ENCODE measurements around the gene CISD3. TPM values are rescaled to one million over a fixed set of nuclear protein-coding genes. Genes with fewer than 3 reads are reported as not detected.

Gene CISD3
- total RNA-seq, 1 experiment from 2014 or later = 14.1 TPM

GRCh38 chr17:38709864-38710603 is 20.1 kb upstream of the CISD3 start:
- no peak overlapping the region for H3K9ac ChIP-seq (ENCODE audit: low read length)
- DNase-seq (no peak), ATAC-seq (no peak)
- H3K4me3 ChIP-seq (ENCODE audit: low read length) = no peak overlapping the region
- no peak overlapping the region for H3K4me2 ChIP-seq (ENCODE audit: low read length)
- peaks cover 27% of the 10 kb centered on the region for H3K79me2 ChIP-seq (ENCODE audit: low read length)
- H3K4me1 ChIP-seq (ENCODE audit: insufficient read depth, low read length) = peaks cover 7% of the 10 kb centered on the region; the same call in 1 of the 2 replicates
- no peaks in the 10 kb centered on the region for H3F3A ChIP-seq (ENCODE audit: low read length, unreplicated experiment)
- POLR2A ChIA-PET (ENCODE audit: unreplicated experiment) = no interaction called here
- CTCF ChIA-PET = no interaction called here
- no peak overlapping the region for H2AFZ ChIP-seq (ENCODE audit: low read length)
- no peaks in the 10 kb centered on the region for H3K27me3 ChIP-seq (ENCODE audit: low read length)
- no peak for TF ChIP-seq EZH2phosphoT487 (IDR thresholded peaks at IDR 0.05; ENCODE audit: borderline replicate concordance, low read length)
- no peak for TF ChIP-seq EZH2 (IDR thresholded peaks at IDR 0.05; ENCODE audit: low read length, unreplicated experiment)
- TF ChIP-seq CTCF (conservative IDR thresholded peaks at IDR 0.05; ENCODE audit: low read depth, low read length) = no peak
- H3K9me2 ChIP-seq (replicated peaks; ENCODE audit: low read length) = no peaks in the 10 kb centered on the region
- H3K9me3 ChIP-seq (ENCODE audit: low read length) = no peaks in the 10 kb centered on the region
- no peaks in the 10 kb centered on the region for H3K36me3 ChIP-seq (ENCODE audit: low read depth, low read length)
- intact Hi-C loops (cut with micrococcal nuclease) = no loop called here
- BruUV-seq (replicated peaks) = no TSS peak
- H3K27ac ChIP-seq (ENCODE audit: low read length) = no peak overlapping the region
- no peaks in the 10 kb centered on the region for H4K20me1 ChIP-seq (ENCODE audit: low read length)

DNA sequence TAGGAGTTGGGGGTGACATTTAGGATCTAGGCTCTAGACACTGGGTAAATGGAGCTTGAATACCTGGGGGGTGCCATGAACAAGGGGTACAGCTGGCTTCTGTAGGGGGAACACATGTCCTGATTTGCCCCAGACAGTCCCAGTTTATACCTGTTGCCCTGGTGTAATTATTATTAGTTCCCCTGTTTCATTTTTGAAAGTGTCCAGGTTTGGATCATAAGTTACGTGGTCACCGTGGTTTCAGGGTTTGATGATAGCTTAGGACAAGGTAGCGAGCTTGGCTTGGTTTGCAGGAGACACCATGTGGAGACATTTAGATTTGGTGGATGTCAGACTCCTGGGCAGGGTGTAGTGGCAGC is 19.6 kb upstream of the CISD3 start:
- intact Hi-C loops (cut with micrococcal nuclease) = no loop called here
- H3K4me3 ChIP-seq (ENCODE audit: low read length) = no peak overlapping the region
- POLR2A ChIA-PET (ENCODE audit: unreplicated experiment) = no interaction called here

More for the DNA sequence above, 19.6 kb upstream of the CISD3 start:
- CTCF ChIA-PET = no interaction called here
- Histone ChIP-seq H3K4me1 (ENCODE audit: insufficient read depth, low read length) (peaks cover 7% of the 10 kb centered on the region; the same call in 1 of the 2 replicates), H4K20me1 (ENCODE audit: low read length) (no peaks in the 10 kb centered on the region), H3K9me3 (ENCODE audit: low read length) (no peaks in the 10 kb centered on the region), H3K4me2 (ENCODE audit: low read length) (no peak overlapping the region), H3K27ac (ENCODE audit: low read length) (no peak overlapping the region), H3K9ac (ENCODE audit: low read length) (no peak overlapping the region), H3K36me3 (ENCODE audit: low read depth, low read length) (no peaks in the 10 kb centered on the region), H3K9me2 (replicated peaks; ENCODE audit: low read length) (no peaks in the 10 kb centered on the region), H3K27me3 (ENCODE audit: low read length) (no peaks in the 10 kb centered on the region), H2AFZ (ENCODE audit: low read length) (no peak overlapping the region), H3F3A (ENCODE audit: low read length, unreplicated experiment) (no peaks in the 10 kb centered on the region), H3K79me2 (ENCODE audit: low read length) (peaks cover 27% of the 10 kb centered on the region)
- DNase-seq = no peak
- TF ChIP-seq EZH2phosphoT487 (IDR thresholded peaks at IDR 0.05; ENCODE audit: borderline replicate concordance, low read length) (no peak), EZH2 (IDR thresholded peaks at IDR 0.05; ENCODE audit: low read length, unreplicated experiment) (no peak), CTCF (conservative IDR thresholded peaks at IDR 0.05; ENCODE audit: low read depth, low read length) (no peak)
- ATAC-seq = no peak
- no TSS peak for BruUV-seq (replicated peaks)

Measured in PC-3 (cell line).